ENCODE results near the gene FARP1.

The FARP1 gene

GRCh38 chr13:98475522-98475921, 332.6 kb downstream of the FARP1 start:
- DNase-seq: no peak

- DNase-seq: no peak
These were observed 333.2 kb downstream of the FARP1 start for GRCh38 chr13:98476106-98476505.

GRCh38 chr13:98476538-98476966, 333.7 kb downstream of the FARP1 start:
- peak; percentile 89 for DNase-seq

GRCh38 chr13:98478189-98479129, 335.6 kb downstream of the FARP1 start:
- no peak for DNase-seq

- no peak for DNase-seq
These were observed 336.7 kb downstream of the FARP1 start for GRCh38 chr13:98479496-98480003.

GRCh38 chr13:98480915-98481877, 338.3 kb downstream of the FARP1 start:
- no peak for DNase-seq

- DNase-seq: no peak
These were observed 339.9 kb downstream of the FARP1 start for GRCh38 chr13:98482476-98483444.

- DNase-seq: no peak
These were observed 340.9 kb downstream of the FARP1 start for GRCh38 chr13:98483601-98484288.

GRCh38 chr13:98484289-98485219, 341.7 kb downstream of the FARP1 start:
- peak; percentile 73 for DNase-seq

- DNase-seq: no peak
These were observed 342.7 kb downstream of the FARP1 start for GRCh38 chr13:98485561-98485960.

- DNase-seq: no peak
These were observed 343.5 kb downstream of the FARP1 start for GRCh38 chr13:98486412-98486811.

- DNase-seq: no peak
These were observed 344.1 kb downstream of the FARP1 start for GRCh38 chr13:98487016-98487415.

GRCh38 chr13:98487522-98487921, 344.6 kb downstream of the FARP1 start:
- DNase-seq: peak; percentile 19

- peak; percentile 30 for DNase-seq
These were observed 345.8 kb downstream of the FARP1 start for GRCh38 chr13:98488736-98489135.

GRCh38 chr13:98489446-98490194, 346.7 kb downstream of the FARP1 start:
- DNase-seq: no peak

- no peak for DNase-seq
These were observed 347.4 kb downstream of the FARP1 start for GRCh38 chr13:98490195-98490836.

- no peak for DNase-seq
These were observed 348.0 kb downstream of the FARP1 start for GRCh38 chr13:98490866-98491265.

- DNase-seq: no peak
These were observed 349.6 kb downstream of the FARP1 start for GRCh38 chr13:98492335-98493041.

Measured in activated CD8-positive, alpha-beta memory T cell treated with anti-CD3 and anti-CD28 coated beads for 24 hours (primary cell).